HL-60 (cell line): ENCODE data around the gene TRPV4.
A peak's percentile ranks its signal among the peaks of the same experiment; 100 is the strongest.

Source experiments
- DNase-seq, 2 experiments: peaks; one replicate each; pipeline ENCODE4 v3.0.0-alpha.2; 2010 to 2020; ENCODE audit warnings: low read depth in 1 of 2, low spot score in 1 of 2
- H3K27ac ChIP-seq: fragments of 250-450 bp; sonication (Bioruptor Pico); replicated peaks from 2 replicates; pipeline ENCODE4 v1.5.1; 2020; ENCODE audit warnings: mild to moderate bottlenecking, moderate library complexity
- H3K27me3 ChIP-seq: fragments of 250-450 bp; sonication (Bioruptor Pico); 2 replicates; pipeline ENCODE4 v1.5.1; 2021; ENCODE audit warnings: mild to moderate bottlenecking, moderate library complexity; ENCODE audit not compliant: insufficient read depth, poor library complexity, severe bottlenecking
- H3K4me3 ChIP-seq: replicated peaks from 2 replicates; pipeline ENCODE4 v1.5.1; 2011; ENCODE audit warnings: mild to moderate bottlenecking, control low read depth, low read length; ENCODE audit not compliant: insufficient read depth
- GABPA ChIP-seq: IDR thresholded peaks from 2 replicates; pipeline ENCODE4 v1.6.1; 2012; ENCODE audit warnings: low read depth
- POLR2AphosphoS5 ChIP-seq: IDR thresholded peaks from 2 replicates; pipeline ENCODE4 v1.6.1; 2012; ENCODE audit warnings: low read depth
- SPI1 ChIP-seq: IDR thresholded peaks from 2 replicates; pipeline ENCODE4 v1.6.1; 2012; ENCODE audit warnings: low read depth, mild to moderate bottlenecking, borderline replicate concordance
- TF ChIP-seq, protein P1 (sequence below): IDR thresholded peaks from 2 replicates; pipeline ENCODE4 v1.6.1; 2012; ENCODE audit warnings: low read depth; ENCODE audit not compliant: insufficient replicate concordance
- TF ChIP-seq, protein P2 (sequence below): IDR thresholded peaks from one replicate; pipeline ENCODE4 v1.5.1; 2011; ENCODE audit warnings: low read length, control low read depth, inconsistent platforms; ENCODE audit not compliant: insufficient read depth

TRPV4 gene

DNA sequence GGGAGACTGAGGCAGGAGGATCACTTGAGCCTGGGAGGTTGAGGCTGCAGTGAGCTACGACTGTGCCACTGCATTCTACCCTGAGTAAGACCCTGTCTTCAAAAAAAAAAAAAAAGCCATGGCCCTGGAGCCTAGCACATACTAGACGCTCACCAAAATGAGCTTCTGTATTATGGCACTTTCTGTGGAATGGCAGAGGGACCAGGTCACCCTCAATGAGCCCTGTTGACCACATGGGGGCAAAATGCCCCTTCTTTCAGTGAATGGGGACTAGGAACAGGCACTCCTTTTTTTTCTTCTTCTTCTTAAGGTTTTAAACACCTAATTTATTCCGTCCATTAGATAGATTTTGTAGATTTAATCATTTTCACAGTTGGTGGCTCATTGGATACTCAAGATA lies 69.1 kb downstream of the TRPV4 start:
- DNase-seq, result no peak
- Histone ChIP-seq H3K27me3 (no peaks in the 10 kb centered on the region), H3K4me3 (no peak overlapping the region), H3K27ac (no peak overlapping the region)
- TF ChIP-seq GABPA (no peak), POLR2AphosphoS5 (no peak), SPI1 (no peak)
- TF ChIP-seq, protein P1, sequence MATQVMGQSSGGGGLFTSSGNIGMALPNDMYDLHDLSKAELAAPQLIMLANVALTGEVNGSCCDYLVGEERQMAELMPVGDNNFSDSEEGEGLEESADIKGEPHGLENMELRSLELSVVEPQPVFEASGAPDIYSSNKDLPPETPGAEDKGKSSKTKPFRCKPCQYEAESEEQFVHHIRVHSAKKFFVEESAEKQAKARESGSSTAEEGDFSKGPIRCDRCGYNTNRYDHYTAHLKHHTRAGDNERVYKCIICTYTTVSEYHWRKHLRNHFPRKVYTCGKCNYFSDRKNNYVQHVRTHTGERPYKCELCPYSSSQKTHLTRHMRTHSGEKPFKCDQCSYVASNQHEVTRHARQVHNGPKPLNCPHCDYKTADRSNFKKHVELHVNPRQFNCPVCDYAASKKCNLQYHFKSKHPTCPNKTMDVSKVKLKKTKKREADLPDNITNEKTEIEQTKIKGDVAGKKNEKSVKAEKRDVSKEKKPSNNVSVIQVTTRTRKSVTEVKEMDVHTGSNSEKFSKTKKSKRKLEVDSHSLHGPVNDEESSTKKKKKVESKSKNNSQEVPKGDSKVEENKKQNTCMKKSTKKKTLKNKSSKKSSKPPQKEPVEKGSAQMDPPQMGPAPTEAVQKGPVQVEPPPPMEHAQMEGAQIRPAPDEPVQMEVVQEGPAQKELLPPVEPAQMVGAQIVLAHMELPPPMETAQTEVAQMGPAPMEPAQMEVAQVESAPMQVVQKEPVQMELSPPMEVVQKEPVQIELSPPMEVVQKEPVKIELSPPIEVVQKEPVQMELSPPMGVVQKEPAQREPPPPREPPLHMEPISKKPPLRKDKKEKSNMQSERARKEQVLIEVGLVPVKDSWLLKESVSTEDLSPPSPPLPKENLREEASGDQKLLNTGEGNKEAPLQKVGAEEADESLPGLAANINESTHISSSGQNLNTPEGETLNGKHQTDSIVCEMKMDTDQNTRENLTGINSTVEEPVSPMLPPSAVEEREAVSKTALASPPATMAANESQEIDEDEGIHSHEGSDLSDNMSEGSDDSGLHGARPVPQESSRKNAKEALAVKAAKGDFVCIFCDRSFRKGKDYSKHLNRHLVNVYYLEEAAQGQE, result no peak
- TF ChIP-seq, protein P2, sequence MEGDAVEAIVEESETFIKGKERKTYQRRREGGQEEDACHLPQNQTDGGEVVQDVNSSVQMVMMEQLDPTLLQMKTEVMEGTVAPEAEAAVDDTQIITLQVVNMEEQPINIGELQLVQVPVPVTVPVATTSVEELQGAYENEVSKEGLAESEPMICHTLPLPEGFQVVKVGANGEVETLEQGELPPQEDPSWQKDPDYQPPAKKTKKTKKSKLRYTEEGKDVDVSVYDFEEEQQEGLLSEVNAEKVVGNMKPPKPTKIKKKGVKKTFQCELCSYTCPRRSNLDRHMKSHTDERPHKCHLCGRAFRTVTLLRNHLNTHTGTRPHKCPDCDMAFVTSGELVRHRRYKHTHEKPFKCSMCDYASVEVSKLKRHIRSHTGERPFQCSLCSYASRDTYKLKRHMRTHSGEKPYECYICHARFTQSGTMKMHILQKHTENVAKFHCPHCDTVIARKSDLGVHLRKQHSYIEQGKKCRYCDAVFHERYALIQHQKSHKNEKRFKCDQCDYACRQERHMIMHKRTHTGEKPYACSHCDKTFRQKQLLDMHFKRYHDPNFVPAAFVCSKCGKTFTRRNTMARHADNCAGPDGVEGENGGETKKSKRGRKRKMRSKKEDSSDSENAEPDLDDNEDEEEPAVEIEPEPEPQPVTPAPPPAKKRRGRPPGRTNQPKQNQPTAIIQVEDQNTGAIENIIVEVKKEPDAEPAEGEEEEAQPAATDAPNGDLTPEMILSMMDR, result no peak

- Histone ChIP-seq H3K4me3 (no peak overlapping the region), H3K27me3 (no peaks in the 10 kb centered on the region), H3K27ac (no peak overlapping the region)
- no peak for TF ChIP-seq POLR2AphosphoS5
- no peak for TF ChIP-seq SPI1
- TF ChIP-seq, protein P2, result no peak
- TF ChIP-seq, protein P1, result no peak
- no peak for TF ChIP-seq GABPA
- DNase-seq, result peak; percentile 38 to 48
Observed at GRCh38 chr12:109763201-109763841, 69.9 kb downstream of the TRPV4 start.

DNA sequence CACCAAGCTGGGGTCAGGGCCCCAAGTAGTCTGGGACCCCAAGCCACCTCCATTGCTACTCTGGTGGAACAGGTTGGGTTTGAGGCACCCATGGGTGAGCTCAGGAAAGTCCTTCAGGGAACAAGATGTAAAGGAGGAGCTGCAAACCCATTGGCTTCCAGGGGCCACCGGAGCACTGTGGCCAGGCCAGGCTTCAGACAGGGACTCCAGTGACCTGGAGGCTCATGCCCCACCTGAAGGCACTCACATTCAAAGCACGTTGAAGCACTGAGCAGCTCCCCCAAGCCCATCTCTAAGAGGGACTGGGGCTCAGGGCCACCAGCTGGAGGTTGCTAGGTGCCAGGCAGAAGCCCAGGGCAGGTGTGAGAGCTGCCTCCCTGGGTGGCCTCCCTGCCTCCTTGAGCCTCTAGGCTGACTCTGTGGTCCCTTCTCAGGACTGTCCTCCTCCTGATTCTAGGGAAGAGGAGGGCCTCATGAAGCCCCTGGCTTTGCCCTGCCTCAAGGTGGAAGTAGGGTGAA lies 70.5 kb downstream of the TRPV4 start:
- TF ChIP-seq, protein P2, result no peak
- TF ChIP-seq GABPA (no peak), POLR2AphosphoS5 (no peak), SPI1 (no peak)
- TF ChIP-seq, protein P1, result no peak
- Histone ChIP-seq H3K4me3 (no peak overlapping the region), H3K27ac (no peak overlapping the region), H3K27me3 (no peaks in the 10 kb centered on the region)
- DNase-seq, result no peak
